ENCODE results near the gene DCXR. TPM values are rescaled to one million over a fixed set of nuclear protein-coding genes. Genes with fewer than 3 reads are reported as not detected.

DCXR gene
- total RNA-seq, 4 donors from 2014 or later = 78.6 to 135 (median 102) TPM

GRCh38 chr17:82008941-82009405 is 28.5 kb downstream of the DCXR start:
- no peak overlapping the region for H3K4me3 ChIP-seq

GRCh38 chr17:82008258-82008940 is 29.1 kb downstream of the DCXR start:
- WGBS = 100% methylated on average over 4 of the region's 26 CpGs
- peaks cover 25 to 37% (median 31%) of the 10 kb centered on the region in 4 donors for H3K4me1 ChIP-seq
- intact Hi-C loops (cut with DNase I) = no loop called here

More at GRCh38 chr17:82008941-82009405, 28.5 kb downstream of the DCXR start:
- WGBS = 93% methylated on average over 11 of the region's 28 CpGs
- Histone ChIP-seq H3K9me3 (no peaks in the 10 kb centered on the region), H3K36me3 (peaks cover 0 to 39% (median 20%) of the 10 kb centered on the region in 4 donors), H3K27ac (replicated peaks in 1 of 4) (no peak overlapping the region), H3K4me1 (peaks cover 22 to 31% (median 25%) of the 10 kb centered on the region in 4 donors), H3K27me3 (no peaks in the 10 kb centered on the region)
- DNase-seq (ENCODE audit: extremely low spot score) = no peak
- intact Hi-C loops (cut with DNase I) = no loop called here
- TF ChIP-seq POLR2A (IDR thresholded peaks at IDR 0.05; ENCODE audit: low read depth) (no peak), EP300 (IDR thresholded peaks at IDR 0.05) (no peak), POLR2AphosphoS5 (IDR thresholded peaks at IDR 0.05) (no peak), CTCF (IDR thresholded peaks at IDR 0.05) (no peak)

GRCh38 chr17:82007495-82008257 is 29.8 kb downstream of the DCXR start:
- TF ChIP-seq CTCF (IDR thresholded peaks at IDR 0.05) = no peak
- TF ChIP-seq POLR2A (IDR thresholded peaks at IDR 0.05; ENCODE audit: low read depth) = no peak
- no peak for TF ChIP-seq EP300 (IDR thresholded peaks at IDR 0.05)
- no peak for TF ChIP-seq POLR2AphosphoS5 (IDR thresholded peaks at IDR 0.05)
- H3K4me3 ChIP-seq = no peak overlapping the region
- no peaks in the 10 kb centered on the region for H3K9me3 ChIP-seq
- no peaks in the 10 kb centered on the region for H3K27me3 ChIP-seq
- H3K36me3 ChIP-seq = peaks cover 0 to 36% (median 20%) of the 10 kb centered on the region in 4 donors
- DNase-seq (ENCODE audit: extremely low spot score) = no peak
- no peak overlapping the region for H3K27ac ChIP-seq (replicated peaks in 1 of 4)
- H3K4me1 ChIP-seq = peaks cover 27 to 43% (median 38%) of the 10 kb centered on the region in 4 donors
- 96% methylated on average over 14 of the region's 30 CpGs for WGBS
- intact Hi-C loops (cut with DNase I) = no loop called here

More at GRCh38 chr17:82008258-82008940, 29.1 kb downstream of the DCXR start:
- Histone ChIP-seq H3K4me3 (no peak overlapping the region), H3K27ac (replicated peaks in 1 of 4) (no peak overlapping the region), H3K9me3 (no peaks in the 10 kb centered on the region), H3K27me3 (no peaks in the 10 kb centered on the region), H3K36me3 (peaks cover 0 to 39% (median 20%) of the 10 kb centered on the region in 4 donors)
- DNase-seq (ENCODE audit: extremely low spot score) = no peak
- no peak for TF ChIP-seq CTCF (IDR thresholded peaks at IDR 0.05)
- no peak for TF ChIP-seq EP300 (IDR thresholded peaks at IDR 0.05)
- TF ChIP-seq POLR2AphosphoS5 (IDR thresholded peaks at IDR 0.05) = no peak

GRCh38 chr17:82007228-82007494 is 30.3 kb downstream of the DCXR start:
- no peak for DNase-seq (ENCODE audit: extremely low spot score)
- WGBS = 91% methylated on average over 6 of the region's 6 CpGs
- TF ChIP-seq EP300 (IDR thresholded peaks at IDR 0.05) = no peak
- no peak for TF ChIP-seq POLR2AphosphoS5 (IDR thresholded peaks at IDR 0.05)
- TF ChIP-seq CTCF (IDR thresholded peaks at IDR 0.05) = no peak
- TF ChIP-seq POLR2A (IDR thresholded peaks at IDR 0.05; ENCODE audit: low read depth) = no peak
- H3K36me3 ChIP-seq = peaks cover 0 to 31% (median 17%) of the 10 kb centered on the region in 4 donors
- H3K4me3 ChIP-seq = no peak overlapping the region
- H3K27me3 ChIP-seq = no peaks in the 10 kb centered on the region
- peaks cover 28 to 43% (median 38%) of the 10 kb centered on the region in 4 donors for H3K4me1 ChIP-seq
- intact Hi-C loops (cut with DNase I) = no loop called here
- no peak overlapping the region for H3K27ac ChIP-seq (replicated peaks in 1 of 4)
- no peaks in the 10 kb centered on the region for H3K9me3 ChIP-seq
